Measurements from ENCODE around the gene FBRS.

GRCh38 chr16:30662449-30662848, 4.2 kb downstream of the FBRS start:
- TF ChIP-seq EP300 (IDR thresholded peaks at IDR 0.05; ENCODE audit: borderline replicate concordance in 1 of 2, low read depth in 1 of 2, low read length in 1 of 2) (no peak), POLR2AphosphoS5 (IDR thresholded peaks at IDR 0.05; ENCODE audit: low read depth, low read length) (no peak), EZH2phosphoT487 (IDR thresholded peaks at IDR 0.05; ENCODE audit: borderline replicate concordance, low read depth) (no peak), NRF1 (IDR thresholded peaks at IDR 0.05; ENCODE audit: low read depth, low read length) (no peak), CTCF (IDR thresholded peaks at IDR 0.05) (no peak), RFX5 (IDR thresholded peaks at IDR 0.05; ENCODE audit: low read length) (no peak), CHD2 (IDR thresholded peaks at IDR 0.05; ENCODE audit: low read length, partially characterized antibody) (no peak), SIN3A (IDR thresholded peaks at IDR 0.05; ENCODE audit: borderline replicate concordance, low read depth, low read length) (no peak), FOXM1 (IDR thresholded peaks at IDR 0.05; ENCODE audit: low read depth) (no peak), PBX3 (IDR thresholded peaks at IDR 0.05) (no peak), RAD21 (IDR thresholded peaks at IDR 0.05; ENCODE audit: low read length) (no peak)

Measured in SK-N-SH (cell line).